Effector CD8-positive, alpha-beta T cell (primary cell): ENCODE data around the gene CABP2.
"Not testable (repeated sequence)": the region's sequence is repeated elsewhere in the genome, so short reads cannot be mapped to it uniquely, and the experiment has no call there.

Experiments used
- DNase-seq: peaks from one replicate; lab custom pipeline; 2025; lab: John Stamatoyannopoulos, UW
- total RNA-seq, 4 experiments: gene quantifications; one replicate each; lab custom pipeline; 2026; lab: John Stamatoyannopoulos, UW

The CABP2 gene
- 0 reads per million in 4 experiments for total RNA-seq

GRCh38 chr11:67522844-67523555, at the start of gene CABP2:
Gene CABP2 (minus strand): TSS chr11:67523446. CDS start chr11:67523326, 120 bp downstream.
- DNase-seq, result no peak

GRCh38 chr11:67572747-67573419, 49.6 kb upstream of the CABP2 start:
- DNase-seq, result no peak

GRCh38 chr11:67572305-67572704, 49.1 kb upstream of the CABP2 start:
- no peak for DNase-seq

GRCh38 chr11:67571443-67571842, 48.2 kb upstream of the CABP2 start:
- no peak for DNase-seq

- DNase-seq, result no peak
Observed at GRCh38 chr11:67564230-67564629, 41.0 kb upstream of the CABP2 start.

- not testable (repeated sequence) for DNase-seq
Observed at GRCh38 chr11:67563705-67564114, 40.5 kb upstream of the CABP2 start.

GRCh38 chr11:67562963-67563704, 39.9 kb upstream of the CABP2 start:
- no peak for DNase-seq

- DNase-seq, result no peak
Observed at GRCh38 chr11:67561971-67562619, 38.8 kb upstream of the CABP2 start.

GRCh38 chr11:67558084-67558772, 35.0 kb upstream of the CABP2 start:
- DNase-seq, result no peak

GRCh38 chr11:67556244-67556643, 33.0 kb upstream of the CABP2 start:
- no peak for DNase-seq

GRCh38 chr11:67551697-67552096, 28.5 kb upstream of the CABP2 start:
- DNase-seq, result not testable (repeated sequence)

- DNase-seq, result no peak
Observed at GRCh38 chr11:67551127-67551526, 27.9 kb upstream of the CABP2 start.

- DNase-seq, result no peak
Observed at GRCh38 chr11:67548555-67549110, 25.4 kb upstream of the CABP2 start.

- not testable (repeated sequence) for DNase-seq
Observed at GRCh38 chr11:67548112-67548511, 24.9 kb upstream of the CABP2 start.

- no peak for DNase-seq
Observed at GRCh38 chr11:67545280-67545679, 22.0 kb upstream of the CABP2 start.

GRCh38 chr11:67544616-67545242, 21.5 kb upstream of the CABP2 start:
- no peak for DNase-seq

- DNase-seq, result no peak
Observed at GRCh38 chr11:67543585-67543984, 20.3 kb upstream of the CABP2 start.

GRCh38 chr11:67542971-67543370, 19.7 kb upstream of the CABP2 start:
- no peak for DNase-seq

GRCh38 chr11:67542169-67542568, 18.9 kb upstream of the CABP2 start:
- DNase-seq, result no peak

- DNase-seq, result no peak
Observed at GRCh38 chr11:67541198-67541597, 18.0 kb upstream of the CABP2 start.

GRCh38 chr11:67539550-67539949, 16.3 kb upstream of the CABP2 start:
- DNase-seq, result no peak
